HG02852 (cell line): ENCODE data around the gene GID4.

Experiments
- ATAC-seq: cut with Tn5 transposase; IDR thresholded peaks from one replicate; pipeline ENCODE4 v1.9.1; 2021; ENCODE audit warnings: mild to moderate bottlenecking, moderate library complexity; ENCODE audit not compliant: unreplicated experiment

The GID4 gene

GRCh38 chr17:18015593-18015992 is 23.6 kb upstream of the GID4 start:
- ATAC-seq: no peak

GRCh38 chr17:18016426-18016825 is 22.8 kb upstream of the GID4 start:
- no peak for ATAC-seq

GRCh38 chr17:18017958-18018357 is 21.2 kb upstream of the GID4 start:
- no peak for ATAC-seq

GRCh38 chr17:18018411-18018921 is 20.7 kb upstream of the GID4 start:
- no peak for ATAC-seq

- ATAC-seq: no peak
Observed at GRCh38 chr17:18019838-18020154, 19.4 kb upstream of the GID4 start.

- no peak for ATAC-seq
Observed at GRCh38 chr17:18020971-18021370, 18.2 kb upstream of the GID4 start.

GRCh38 chr17:18021372-18021771 is 17.8 kb upstream of the GID4 start:
- ATAC-seq: no peak

GRCh38 chr17:18025241-18025944 is 13.8 kb upstream of the GID4 start:
- no peak for ATAC-seq

GRCh38 chr17:18025945-18026776 is 13.0 kb upstream of the GID4 start:
- ATAC-seq: no peak

GRCh38 chr17:18027280-18027679 is 11.9 kb upstream of the GID4 start:
- no peak for ATAC-seq

- ATAC-seq: no peak
Observed at GRCh38 chr17:18028114-18028951, 10.9 kb upstream of the GID4 start.

- no peak for ATAC-seq
Observed at GRCh38 chr17:18028952-18029540, 10.2 kb upstream of the GID4 start.

GRCh38 chr17:18031955-18032354 is 7.3 kb upstream of the GID4 start:
- ATAC-seq: no peak

- peak; percentile 62 for ATAC-seq
Observed at GRCh38 chr17:18033442-18034099, 5.6 kb upstream of the GID4 start.

GRCh38 chr17:18035704-18036103 is 3.5 kb upstream of the GID4 start:
- ATAC-seq: no peak

- no peak for ATAC-seq
Observed at GRCh38 chr17:18037486-18037885, 1.7 kb upstream of the GID4 start.

GRCh38 chr17:18038149-18038850 is 908 bp upstream of the GID4 start:
- ATAC-seq: no peak

GRCh38 chr17:18039535-18040260 is 490 bp downstream of the GID4 start:
- ATAC-seq: peak; percentile 26

- ATAC-seq: no peak
Observed at GRCh38 chr17:18040261-18040858, 1.2 kb downstream of the GID4 start.
